ENCODE data around the gene HPRT1. TPM values are rescaled to one million over a fixed set of nuclear protein-coding genes. Genes with fewer than 3 reads are reported as not detected.

The HPRT1 gene
- total RNA-seq (ENCODE audit: low replicate concordance): 11.1 and 11.3 TPM in 2 replicates

GRCh38 chrX:134460005-134460861 lies at the start of gene HPRT1:
Gene HPRT1, plus strand, starts transcription at chrX:134460165. Its CDS starts 147 bp downstream, at chrX:134460312.

Other genes starting within 250 kb of the HPRT1 start
- gene CCDC160, start 223.0 kb upstream of the HPRT1 start, total RNA-seq (ENCODE audit: low replicate concordance): not detected in 2 replicates
- 7.4 and 18.2 TPM in 2 replicates for gene PHF6, start 86.9 kb upstream of the HPRT1 start, total RNA-seq (ENCODE audit: low replicate concordance)
- gene PLAC1, start 198.3 kb downstream of the HPRT1 start, total RNA-seq (ENCODE audit: low replicate concordance): not detected in 2 replicates